ENCODE data around the gene MXD4. TPM values are rescaled to one million over a fixed set of nuclear protein-coding genes. Genes with fewer than 3 reads are reported as not detected.

The MXD4 gene
- polyA plus RNA-seq, 1 of the 3 experiments (the other 2 are of a cell fraction): 38.6 TPM

DNA sequence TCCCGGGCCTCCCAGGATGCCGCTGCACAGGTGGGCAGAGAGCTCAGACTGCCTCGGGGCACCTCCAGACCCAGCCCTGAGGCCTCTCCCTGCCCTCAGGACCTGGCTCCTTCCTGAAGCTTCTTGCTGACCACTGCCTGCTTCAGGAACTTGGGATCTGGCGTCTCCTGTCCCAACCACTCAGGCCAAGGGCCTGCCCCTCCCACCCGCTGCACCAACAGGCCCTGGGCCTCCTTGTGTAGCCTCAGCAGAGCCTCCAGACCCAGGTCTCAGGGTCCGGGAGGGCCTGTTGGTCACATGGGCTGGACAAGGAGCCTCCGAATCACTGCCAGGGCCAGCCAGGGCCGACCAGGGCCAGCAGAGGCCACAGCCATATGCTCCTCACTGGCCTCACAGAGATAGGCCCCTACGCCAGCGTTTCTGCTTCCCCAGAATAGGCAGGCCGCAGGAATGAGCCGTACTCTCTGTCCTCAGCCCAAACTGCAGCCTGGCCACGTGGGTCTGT lies 2.8 kb downstream of the MXD4 start:
- H3K36me3 ChIP-seq (replicated peaks in 1 of 2; ENCODE audit: control insufficient read depth in 1 of 2, insufficient read depth in 2 of 2, low read length in 1 of 2): peaks cover 0 to 40% of the 10 kb centered on the region in 2 experiments
- H4K20me1 ChIP-seq (ENCODE audit: insufficient read depth): peaks cover 65% of the 10 kb centered on the region
- H3K9me2 ChIP-seq: no peaks in the 10 kb centered on the region
- CTCF ChIA-PET: interaction anchor here (0.8 to 1.3 kb wide), 2 partner anchors 9 to 131 kb away, joined by 3 to 4 read pairs; no protein-coding TSS in a partner anchor
- TF ChIP-seq ELF1 (IDR thresholded peaks at IDR 0.05) (no peak), TAF1 (IDR thresholded peaks at IDR 0.05; ENCODE audit: borderline replicate concordance, low read depth, low read length) (no peak), YY1 (IDR thresholded peaks at IDR 0.05; ENCODE audit: low read depth) (no peak), SMC3 (IDR thresholded peaks at IDR 0.05; ENCODE audit: low read depth, low read length) (no peak), GATA2 (CRISPR knock-in tag; IDR thresholded peaks at IDR 0.05) (no peak), EP300 (IDR thresholded peaks at IDR 0.05; ENCODE audit: borderline replicate concordance in 1 of 2, low read depth in 1 of 2, low read length in 1 of 2) (no peak), MEF2A (IDR thresholded peaks at IDR 0.05; ENCODE audit: borderline replicate concordance, low read depth) (no peak)
- H3K9me3 ChIP-seq: no peaks in the 10 kb centered on the region
- H3F3A ChIP-seq (replicated peaks; ENCODE audit: insufficient read depth): no peaks in the 10 kb centered on the region
- POLR2A ChIA-PET: no interaction called here
- H3K4me3 ChIP-seq (ENCODE audit: low read depth in 2 of 2, low read length in 1 of 2): no peak overlapping the region; a peak in 1 of 4 replicates
- no peaks in the 10 kb centered on the region for H3K27me3 ChIP-seq (ENCODE audit: insufficient read depth)
- WGBS (ENCODE audit: low lambda C conversion rate): 80% methylated on average over 3 of the region's 13 CpGs
- H3K9ac ChIP-seq: no peak overlapping the region
- no peak for DNase-seq
- H3K27ac ChIP-seq (ENCODE audit: low read depth in 2 of 2, low read length in 1 of 2): no peak overlapping the region; a peak in 1 of 4 replicates
- peaks cover 5 to 68% of the 10 kb centered on the region in 2 experiments; a peak in 2 of 4 replicates for H3K4me1 ChIP-seq (ENCODE audit: control insufficient read depth in 1 of 2, insufficient read depth in 2 of 2, low read depth in 1 of 2, low read length in 1 of 2)
- peaks cover 47% of the 10 kb centered on the region for H3K79me2 ChIP-seq (ENCODE audit: insufficient read depth)
- no peak overlapping the region for H2AFZ ChIP-seq (ENCODE audit: low read depth)
- H3K4me2 ChIP-seq: peak overlapping the region; percentile 91; the same call in 1 of the 2 replicates

DNA sequence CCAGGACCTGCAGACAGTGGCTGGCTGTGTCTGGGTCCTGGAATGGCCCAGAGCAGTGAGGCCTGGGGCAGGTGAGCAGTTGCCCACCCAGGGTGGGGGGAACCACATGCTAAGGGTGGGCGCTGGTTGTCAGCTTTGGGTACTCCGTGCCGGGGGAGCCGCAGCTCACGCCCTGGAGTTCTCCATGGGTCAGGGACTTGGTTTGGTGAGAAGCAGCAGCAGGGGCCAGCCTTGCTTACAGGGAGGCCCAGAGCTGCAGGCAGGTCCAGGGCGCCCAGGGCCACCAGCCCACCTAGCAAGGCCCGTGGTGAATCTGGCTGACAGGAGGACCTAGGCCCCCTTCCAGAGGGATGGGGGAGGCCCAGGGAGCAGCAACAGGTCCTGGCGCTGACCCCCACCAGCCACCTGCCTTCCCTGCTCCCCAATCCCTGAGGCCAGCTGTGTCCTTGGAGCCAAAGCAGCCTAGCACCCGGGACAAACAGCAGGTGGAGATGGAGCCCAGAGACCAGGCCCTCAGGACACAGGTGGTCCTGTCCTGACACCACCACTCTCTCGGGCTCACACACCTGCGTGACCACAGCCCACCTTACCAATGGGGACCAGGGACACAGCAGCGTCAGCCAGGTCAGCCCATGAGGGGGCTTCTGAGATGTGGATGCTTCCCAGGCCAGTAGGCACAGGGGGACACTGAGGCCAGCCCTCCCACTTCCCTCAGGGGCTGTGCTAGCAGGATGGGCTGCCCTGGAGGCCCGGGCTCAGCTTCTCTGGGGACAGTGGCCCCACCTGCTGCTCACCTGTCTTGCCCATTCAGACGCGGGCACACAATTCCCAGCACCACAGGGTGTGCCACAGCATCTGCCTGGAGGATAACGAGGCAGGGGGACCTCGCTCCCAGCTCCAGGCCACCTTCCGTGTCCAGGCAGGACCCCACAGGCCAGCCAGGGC lies 3.5 kb downstream of the MXD4 start:
- ChIA-PET POLR2A (interaction anchor here (1.0 kb wide), 1 partner anchor 14 kb away, joined by 3 read pairs; no protein-coding TSS in a partner anchor), CTCF (interaction anchor here (1.3 to 1.4 kb wide), 2 partner anchors 132 to 204 kb away, joined by 3 to 4 read pairs; no protein-coding TSS in a partner anchor)
- peak; percentile 8 for DNase-seq
- TF ChIP-seq, protein P1, sequence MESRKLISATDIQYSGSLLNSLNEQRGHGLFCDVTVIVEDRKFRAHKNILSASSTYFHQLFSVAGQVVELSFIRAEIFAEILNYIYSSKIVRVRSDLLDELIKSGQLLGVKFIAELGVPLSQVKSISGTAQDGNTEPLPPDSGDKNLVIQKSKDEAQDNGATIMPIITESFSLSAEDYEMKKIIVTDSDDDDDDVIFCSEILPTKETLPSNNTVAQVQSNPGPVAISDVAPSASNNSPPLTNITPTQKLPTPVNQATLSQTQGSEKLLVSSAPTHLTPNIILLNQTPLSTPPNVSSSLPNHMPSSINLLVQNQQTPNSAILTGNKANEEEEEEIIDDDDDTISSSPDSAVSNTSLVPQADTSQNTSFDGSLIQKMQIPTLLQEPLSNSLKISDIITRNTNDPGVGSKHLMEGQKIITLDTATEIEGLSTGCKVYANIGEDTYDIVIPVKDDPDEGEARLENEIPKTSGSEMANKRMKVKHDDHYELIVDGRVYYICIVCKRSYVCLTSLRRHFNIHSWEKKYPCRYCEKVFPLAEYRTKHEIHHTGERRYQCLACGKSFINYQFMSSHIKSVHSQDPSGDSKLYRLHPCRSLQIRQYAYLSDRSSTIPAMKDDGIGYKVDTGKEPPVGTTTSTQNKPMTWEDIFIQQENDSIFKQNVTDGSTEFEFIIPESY (IDR thresholded peaks at IDR 0.05; ENCODE audit: borderline replicate concordance, low read depth): no peak
- TF ChIP-seq FOXM1 (IDR thresholded peaks at IDR 0.05; ENCODE audit: low read depth): no peak
- no peak for TF ChIP-seq GABPA (IDR thresholded peaks at IDR 0.05; ENCODE audit: low read depth)
- TF ChIP-seq CHD2 (IDR thresholded peaks at IDR 0.05; ENCODE audit: low read length, partially characterized antibody): no peak
- TF ChIP-seq, protein P2, sequence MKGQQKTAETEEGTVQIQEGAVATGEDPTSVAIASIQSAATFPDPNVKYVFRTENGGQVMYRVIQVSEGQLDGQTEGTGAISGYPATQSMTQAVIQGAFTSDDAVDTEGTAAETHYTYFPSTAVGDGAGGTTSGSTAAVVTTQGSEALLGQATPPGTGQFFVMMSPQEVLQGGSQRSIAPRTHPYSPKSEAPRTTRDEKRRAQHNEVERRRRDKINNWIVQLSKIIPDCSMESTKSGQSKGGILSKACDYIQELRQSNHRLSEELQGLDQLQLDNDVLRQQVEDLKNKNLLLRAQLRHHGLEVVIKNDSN (IDR thresholded peaks at IDR 0.05; ENCODE audit: borderline replicate concordance, low read depth): no peak
- TF ChIP-seq FOXJ3 (CRISPR knock-in tag; IDR thresholded peaks at IDR 0.05): no peak
- TF ChIP-seq RCOR1 (IDR thresholded peaks at IDR 0.05; ENCODE audit: low read length): no peak
- no peak for TF ChIP-seq MEF2A (IDR thresholded peaks at IDR 0.05; ENCODE audit: borderline replicate concordance, low read depth)
- TF ChIP-seq, protein P3, sequence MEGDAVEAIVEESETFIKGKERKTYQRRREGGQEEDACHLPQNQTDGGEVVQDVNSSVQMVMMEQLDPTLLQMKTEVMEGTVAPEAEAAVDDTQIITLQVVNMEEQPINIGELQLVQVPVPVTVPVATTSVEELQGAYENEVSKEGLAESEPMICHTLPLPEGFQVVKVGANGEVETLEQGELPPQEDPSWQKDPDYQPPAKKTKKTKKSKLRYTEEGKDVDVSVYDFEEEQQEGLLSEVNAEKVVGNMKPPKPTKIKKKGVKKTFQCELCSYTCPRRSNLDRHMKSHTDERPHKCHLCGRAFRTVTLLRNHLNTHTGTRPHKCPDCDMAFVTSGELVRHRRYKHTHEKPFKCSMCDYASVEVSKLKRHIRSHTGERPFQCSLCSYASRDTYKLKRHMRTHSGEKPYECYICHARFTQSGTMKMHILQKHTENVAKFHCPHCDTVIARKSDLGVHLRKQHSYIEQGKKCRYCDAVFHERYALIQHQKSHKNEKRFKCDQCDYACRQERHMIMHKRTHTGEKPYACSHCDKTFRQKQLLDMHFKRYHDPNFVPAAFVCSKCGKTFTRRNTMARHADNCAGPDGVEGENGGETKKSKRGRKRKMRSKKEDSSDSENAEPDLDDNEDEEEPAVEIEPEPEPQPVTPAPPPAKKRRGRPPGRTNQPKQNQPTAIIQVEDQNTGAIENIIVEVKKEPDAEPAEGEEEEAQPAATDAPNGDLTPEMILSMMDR (IDR thresholded peaks at IDR 0.05): no peak
- no peak for TF ChIP-seq MXI1 (IDR thresholded peaks at IDR 0.05; ENCODE audit: low read depth, low read length)
- no peak for TF ChIP-seq EP300 (IDR thresholded peaks at IDR 0.05; ENCODE audit: borderline replicate concordance in 1 of 2, low read depth in 1 of 2, low read length in 1 of 2)
- TF ChIP-seq SMC3 (IDR thresholded peaks at IDR 0.05; ENCODE audit: low read depth, low read length): no peak
- TF ChIP-seq TEAD4 (IDR thresholded peaks at IDR 0.05; ENCODE audit: borderline replicate concordance, insufficient read depth): no peak
- TF ChIP-seq, protein P4, sequence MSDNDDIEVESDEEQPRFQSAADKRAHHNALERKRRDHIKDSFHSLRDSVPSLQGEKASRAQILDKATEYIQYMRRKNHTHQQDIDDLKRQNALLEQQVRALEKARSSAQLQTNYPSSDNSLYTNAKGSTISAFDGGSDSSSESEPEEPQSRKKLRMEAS (IDR thresholded peaks at IDR 0.05; ENCODE audit: low read depth): no peak
- TF ChIP-seq RXRA (IDR thresholded peaks at IDR 0.05; ENCODE audit: borderline replicate concordance, low read depth): no peak
- Histone ChIP-seq H2AFZ (ENCODE audit: low read depth) (no peak overlapping the region), H3K36me3 (replicated peaks in 1 of 2; ENCODE audit: control insufficient read depth in 1 of 2, insufficient read depth in 2 of 2, low read length in 1 of 2) (peaks cover 0 to 47% of the 10 kb centered on the region in 2 experiments), H3K4me1 (ENCODE audit: control insufficient read depth in 1 of 2, insufficient read depth in 2 of 2, low read depth in 1 of 2, low read length in 1 of 2) (peaks cover 5 to 60% of the 10 kb centered on the region in 2 experiments; a peak in 2 of 4 replicates), H3K4me2 (no peak overlapping the region), H3K27ac (ENCODE audit: low read depth in 2 of 2, low read length in 1 of 2) (no peak overlapping the region; a peak in 1 of 4 replicates), H3K9ac (no peak overlapping the region), H3F3A (replicated peaks; ENCODE audit: insufficient read depth) (no peaks in the 10 kb centered on the region), H3K79me2 (ENCODE audit: insufficient read depth) (peaks cover 47% of the 10 kb centered on the region), H3K9me2 (no peaks in the 10 kb centered on the region), H3K9me3 (no peaks in the 10 kb centered on the region), H3K4me3 (ENCODE audit: low read depth in 2 of 2, low read length in 1 of 2) (no peak overlapping the region), H4K20me1 (ENCODE audit: insufficient read depth) (peaks cover 71% of the 10 kb centered on the region), H3K27me3 (ENCODE audit: insufficient read depth) (no peaks in the 10 kb centered on the region)
- 95% methylated on average over 4 of the region's 18 CpGs for WGBS (ENCODE audit: low lambda C conversion rate)

All from SK-N-SH (cell line).